HG02763 (cell line): Measurements from ENCODE around the gene CEP20.
A peak's percentile ranks its signal among the peaks of the same experiment; 100 is the strongest.
"Not testable (repeated sequence)": the region's sequence is repeated elsewhere in the genome, so short reads cannot be mapped to it uniquely, and the experiment has no call there.

ENCODE experiments used
- ATAC-seq: cut with Tn5 transposase; IDR thresholded peaks from one replicate; pipeline ENCODE4 v1.9.1; 2021; ENCODE audit warnings: mild to moderate bottlenecking, moderate library complexity; ENCODE audit not compliant: unreplicated experiment

CEP20 gene

DNA sequence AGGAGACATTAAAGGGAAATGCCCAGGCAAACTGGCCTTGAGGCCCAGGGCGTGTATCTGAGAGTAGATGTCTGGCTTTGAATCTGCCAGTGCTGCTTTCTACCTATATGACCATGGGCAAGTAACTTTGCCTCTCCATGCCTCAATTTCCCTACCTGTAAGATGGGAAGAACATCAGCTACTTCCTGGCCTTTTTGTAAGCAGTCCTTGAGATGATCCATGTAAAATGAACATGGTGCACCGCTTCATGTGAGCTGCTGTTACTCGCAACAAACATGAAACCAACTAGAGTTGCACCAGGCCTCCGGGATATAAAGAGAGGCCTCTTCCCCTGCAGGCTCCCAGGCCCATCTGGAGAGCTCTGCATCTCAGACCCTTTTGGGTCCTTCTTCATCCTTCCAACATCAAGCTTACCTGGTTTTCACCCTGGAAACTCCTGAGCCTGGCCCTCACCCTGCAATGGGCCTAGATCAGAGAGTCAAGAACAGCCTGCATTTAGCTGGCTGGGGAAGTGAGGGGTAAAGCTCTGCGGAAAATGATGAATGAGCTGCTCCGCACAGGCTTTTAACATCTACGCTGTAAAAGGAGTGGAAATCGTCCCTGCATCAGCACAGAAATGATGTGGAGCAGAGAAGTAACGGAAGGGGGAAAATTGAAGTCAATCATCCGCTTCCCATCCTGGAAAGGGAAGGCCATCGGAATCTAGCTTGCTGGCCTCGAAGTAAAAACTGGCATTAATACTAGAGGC, 29.3 kb downstream of the CEP20 start:
- ATAC-seq, result no peak

DNA sequence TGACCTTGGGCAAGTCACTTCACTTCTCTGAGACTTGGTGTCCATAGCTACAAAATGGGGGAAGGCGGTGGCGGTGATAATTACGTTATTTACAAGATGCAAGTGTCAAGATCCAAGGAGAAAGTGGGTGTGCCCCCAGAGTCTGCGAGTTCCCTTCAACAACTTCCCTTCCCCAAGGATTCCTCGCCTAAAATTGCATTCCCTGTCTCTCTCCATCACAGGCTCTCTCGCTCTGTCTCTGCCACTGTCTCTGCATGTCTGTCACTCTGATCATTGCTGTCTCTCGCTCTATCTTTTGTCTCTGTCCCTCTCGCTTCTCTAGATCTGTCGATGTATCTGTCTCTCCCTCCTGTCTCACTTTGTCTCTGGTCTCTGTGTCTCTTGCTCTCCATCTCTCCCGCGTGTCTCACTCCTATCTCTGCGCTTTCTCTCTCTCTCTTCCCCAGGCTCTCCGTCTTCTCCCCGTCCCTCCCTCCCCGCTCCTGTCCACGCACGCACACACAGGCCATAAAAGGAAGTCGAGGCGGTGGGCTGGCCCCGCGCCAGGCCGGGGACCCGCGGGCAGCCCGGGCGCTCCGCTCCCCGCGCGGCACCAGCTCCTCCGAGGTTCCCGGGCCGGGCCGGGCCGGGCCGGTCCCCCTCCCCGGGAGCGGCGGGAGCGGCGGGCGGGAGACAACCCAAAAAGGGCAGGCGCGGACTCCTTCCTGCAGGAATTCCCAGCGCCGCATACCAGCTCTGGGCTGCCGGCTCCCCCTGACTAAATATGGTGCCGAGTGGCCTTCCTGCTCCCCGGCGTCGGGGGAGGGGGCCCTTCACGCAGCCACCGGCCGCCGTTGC, 30.5 kb downstream of the CEP20 start:
- no peak for ATAC-seq

DNA sequence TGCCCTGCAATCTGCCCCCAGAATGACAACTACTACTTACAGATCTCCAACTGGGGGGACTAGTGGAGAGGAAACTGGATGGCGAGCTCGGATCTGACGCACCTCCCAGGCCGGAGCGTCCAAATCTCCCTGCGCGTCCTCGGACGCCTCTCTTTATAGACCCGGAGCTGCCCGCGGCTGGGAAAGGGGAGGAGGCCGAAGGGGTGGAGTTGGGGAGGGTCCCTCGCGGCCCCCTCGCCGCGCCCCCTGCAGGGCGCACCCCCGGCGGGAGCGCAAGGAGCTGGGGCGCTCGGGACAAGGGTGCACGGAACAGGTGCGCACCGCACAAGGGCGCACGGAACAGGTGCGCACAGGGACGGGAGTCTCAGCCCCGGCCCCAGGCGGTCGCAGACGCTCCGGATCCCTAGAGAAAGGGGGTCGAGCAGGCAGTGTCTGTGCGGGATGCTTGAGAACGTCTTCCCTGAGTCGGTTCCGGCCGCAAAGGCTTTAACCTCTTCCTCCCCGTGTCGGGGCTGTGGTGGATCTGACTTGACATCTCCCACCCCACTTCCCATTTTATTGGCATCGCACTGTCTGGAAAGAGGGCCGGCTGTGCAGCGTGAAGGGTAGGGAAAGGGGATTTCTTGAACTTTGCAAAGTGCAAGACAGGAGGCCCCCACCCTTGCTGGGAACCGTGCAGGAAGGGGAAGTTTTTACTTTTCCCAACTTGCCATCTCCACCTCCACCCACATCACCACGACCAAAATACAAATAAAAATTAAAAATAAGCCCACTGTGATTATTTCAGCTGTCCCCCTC, 31.3 kb downstream of the CEP20 start, which contains the start of gene MYH11:
TSS of gene MYH11 (minus strand) at position 128 of the 798 bp plus-strand sequence. CDS start 18,776 bp downstream, outside the sequence.
- no peak for ATAC-seq

DNA sequence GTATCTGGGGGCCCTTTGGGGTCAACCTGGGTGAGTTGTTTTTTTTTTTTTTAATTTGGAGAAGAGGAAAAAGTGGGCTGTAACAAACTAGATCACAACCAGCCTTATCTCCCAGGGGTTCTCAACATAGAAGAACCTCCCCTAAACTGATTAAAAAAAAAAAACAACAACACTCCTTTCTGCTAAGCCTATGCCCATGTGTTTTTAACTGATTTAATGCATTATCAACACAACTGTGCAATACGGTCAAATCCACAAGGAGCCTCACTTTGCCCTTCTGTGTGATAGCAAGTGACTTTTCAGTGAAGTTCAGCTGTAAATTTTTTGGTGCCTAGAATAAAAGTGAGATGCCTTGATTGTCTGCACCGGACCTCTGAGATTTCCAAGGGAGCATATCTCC, 32.2 kb downstream of the CEP20 start:
- no peak for ATAC-seq

DNA sequence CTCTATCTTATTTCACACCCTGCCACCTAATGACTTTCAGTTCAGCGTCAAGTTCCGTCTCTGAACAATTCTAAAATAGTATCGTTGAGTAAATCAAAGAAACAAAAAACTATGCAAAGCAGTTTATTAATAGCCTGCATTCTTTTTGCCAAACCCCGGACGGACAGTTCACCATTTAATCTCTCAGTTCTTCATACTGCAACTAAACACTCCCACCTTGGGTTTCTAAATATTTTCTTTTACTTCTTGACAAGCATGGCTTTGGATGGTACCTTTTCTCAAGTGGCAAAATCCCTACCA, 32.7 kb downstream of the CEP20 start:
- ATAC-seq, result peak; percentile 52

DNA sequence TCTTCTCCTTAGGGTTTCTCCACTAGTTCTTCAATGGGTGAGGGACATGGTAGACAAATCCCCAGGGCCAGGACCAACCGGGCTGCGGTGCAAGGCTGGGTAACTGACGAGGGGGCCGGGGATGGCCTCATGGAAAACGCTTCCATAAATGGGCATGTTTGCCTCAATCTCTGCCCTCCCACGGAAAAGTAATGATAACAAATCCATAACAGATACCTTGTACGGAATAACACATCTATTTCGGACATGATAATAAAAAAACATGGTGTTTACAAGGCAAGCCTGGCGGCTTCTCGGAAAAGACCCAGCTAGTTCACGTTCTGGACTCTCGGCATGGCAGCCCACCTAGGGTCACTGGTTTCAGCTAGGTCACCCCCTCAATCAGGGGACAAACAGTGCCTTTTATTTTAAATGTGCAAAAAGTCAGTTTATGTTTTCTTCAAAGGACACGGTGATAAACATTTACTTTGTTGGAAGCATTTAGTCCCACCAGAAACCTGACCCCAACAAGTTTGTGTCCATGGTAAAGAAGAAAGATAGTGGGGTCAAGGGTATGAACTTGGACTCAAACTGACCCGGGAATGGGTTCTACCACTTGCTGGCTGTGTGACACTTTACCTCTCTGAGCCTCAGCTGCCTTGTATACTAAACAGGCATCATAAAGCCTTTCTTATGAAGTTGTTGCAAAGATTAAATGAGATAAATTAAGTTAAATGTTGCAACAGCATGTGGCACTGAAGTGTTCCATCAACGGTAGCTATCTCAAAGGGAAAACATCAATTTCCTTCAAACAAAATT, 33.3 kb downstream of the CEP20 start:
- ATAC-seq, result no peak

DNA sequence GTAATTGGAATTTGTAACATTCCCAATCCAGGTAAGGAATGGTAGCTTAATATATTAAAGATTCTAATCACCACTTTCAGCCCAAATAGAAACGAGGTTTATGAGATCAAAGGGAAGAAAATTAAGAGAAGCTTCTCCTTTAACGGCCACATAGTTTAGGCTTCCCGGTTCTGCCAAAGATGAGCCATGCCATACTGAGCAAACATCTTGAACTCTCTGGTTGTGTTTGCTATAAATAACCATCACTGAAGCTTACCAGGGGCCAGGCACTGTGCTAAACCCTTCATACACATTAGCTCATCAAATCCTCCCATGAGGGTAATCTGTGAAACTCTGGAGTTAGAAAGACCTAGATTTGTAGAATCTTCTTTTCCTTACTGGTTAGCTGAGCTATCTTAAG, 34.3 kb downstream of the CEP20 start:
- ATAC-seq, result no peak

DNA sequence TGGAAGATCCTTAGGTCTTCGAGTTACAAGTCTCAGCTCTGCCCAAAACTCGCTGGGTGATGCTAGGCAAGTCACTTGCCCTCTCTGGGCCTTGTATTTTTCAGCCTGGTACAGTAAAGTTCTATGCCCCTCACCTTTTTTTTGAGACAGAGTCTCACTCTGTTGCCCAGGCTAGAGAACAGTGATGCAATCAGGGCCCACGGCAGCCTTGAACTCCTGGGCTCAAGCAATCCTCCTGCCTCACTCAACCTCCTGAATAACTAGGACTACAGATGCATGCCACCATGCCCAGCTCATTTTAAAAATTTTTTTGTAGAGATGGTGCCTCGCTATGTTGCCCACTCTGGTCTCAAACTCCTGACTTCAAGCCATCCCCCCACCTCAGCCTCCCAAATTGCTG, 35.4 kb downstream of the CEP20 start:
- ATAC-seq, result no peak

DNA sequence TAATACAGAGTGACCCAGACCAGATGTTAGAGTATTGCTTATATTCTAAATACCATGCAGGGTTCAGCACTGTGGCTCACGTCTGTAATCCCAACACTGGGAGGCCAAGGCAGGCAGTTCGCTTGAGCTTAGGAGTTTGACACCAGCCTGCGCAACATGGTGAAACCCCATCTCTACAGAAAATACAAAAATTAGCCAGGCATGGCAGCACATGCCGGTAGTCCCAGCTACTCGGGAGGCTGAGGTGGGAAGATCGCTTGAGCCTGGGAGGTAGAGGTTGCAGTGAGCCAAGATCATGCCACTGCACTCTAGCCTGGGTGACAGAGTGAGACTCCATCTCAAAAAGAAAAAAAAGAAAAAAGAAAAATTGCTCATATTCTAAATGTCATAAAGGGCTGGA, 37.8 kb downstream of the CEP20 start:
- ATAC-seq, result not testable (repeated sequence)

DNA sequence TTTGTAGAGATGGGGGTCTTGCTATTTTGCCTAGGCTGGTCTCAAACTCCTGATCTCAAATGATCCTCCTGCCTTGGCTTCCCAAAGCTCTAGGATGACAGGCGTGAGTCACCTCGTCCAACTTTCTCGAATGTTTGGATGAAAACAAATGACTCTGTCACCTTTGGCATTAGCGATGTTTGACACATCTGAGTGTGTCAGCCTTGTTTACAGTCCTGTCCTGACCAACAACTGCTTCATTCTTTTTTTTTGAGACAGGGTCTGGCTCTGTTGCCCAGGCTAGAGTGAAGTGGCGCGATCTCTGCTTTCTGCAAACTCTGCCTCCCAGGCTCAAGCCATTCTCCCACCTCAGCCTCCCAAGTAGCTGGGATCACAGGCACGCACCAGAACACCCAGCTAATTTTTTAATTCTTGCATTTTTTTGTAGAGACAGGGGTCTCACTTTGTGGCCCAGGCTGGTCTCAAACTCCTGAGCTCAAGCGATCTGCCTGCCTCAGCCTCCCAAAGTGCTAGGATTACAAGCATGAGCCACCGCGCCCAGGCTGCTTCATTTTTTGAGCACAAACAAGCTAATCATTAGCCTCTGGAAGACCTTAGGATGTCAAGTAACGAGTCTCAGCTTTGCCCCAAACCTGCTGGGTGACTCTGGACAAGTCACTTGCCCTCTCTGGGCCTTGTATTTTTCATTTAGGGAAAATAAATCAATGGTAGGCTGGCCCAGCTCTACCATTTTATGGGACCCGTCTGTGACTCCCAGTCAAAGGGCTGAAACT, 39.0 kb downstream of the CEP20 start:
- no peak for ATAC-seq

DNA sequence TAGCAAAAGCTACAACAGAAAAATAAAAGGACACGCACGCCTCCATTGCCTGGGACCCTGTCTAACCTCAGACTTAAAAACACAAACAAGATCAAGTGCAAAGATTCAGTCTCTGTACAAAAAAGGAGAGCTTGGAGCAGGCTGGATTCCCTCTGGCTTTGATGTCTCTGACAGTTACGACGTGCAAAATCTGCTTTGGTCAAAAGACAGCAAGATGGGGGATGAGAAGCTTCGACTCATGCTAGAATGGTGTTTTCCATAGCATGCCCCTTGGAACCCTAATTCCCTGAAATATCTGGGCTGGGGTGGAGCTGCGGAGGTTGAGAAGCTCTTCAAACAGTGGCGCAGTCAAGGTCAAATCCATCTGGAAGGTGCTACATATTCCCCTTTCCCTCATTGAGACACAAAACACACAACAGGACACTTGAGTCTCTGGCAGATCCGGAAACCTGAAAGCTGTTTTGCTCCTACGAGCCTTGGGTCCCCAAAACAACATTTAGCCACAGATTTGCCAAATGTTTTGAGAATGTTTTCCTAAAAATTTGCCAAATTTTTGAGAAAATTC, 40.7 kb downstream of the CEP20 start:
- no peak for ATAC-seq

DNA sequence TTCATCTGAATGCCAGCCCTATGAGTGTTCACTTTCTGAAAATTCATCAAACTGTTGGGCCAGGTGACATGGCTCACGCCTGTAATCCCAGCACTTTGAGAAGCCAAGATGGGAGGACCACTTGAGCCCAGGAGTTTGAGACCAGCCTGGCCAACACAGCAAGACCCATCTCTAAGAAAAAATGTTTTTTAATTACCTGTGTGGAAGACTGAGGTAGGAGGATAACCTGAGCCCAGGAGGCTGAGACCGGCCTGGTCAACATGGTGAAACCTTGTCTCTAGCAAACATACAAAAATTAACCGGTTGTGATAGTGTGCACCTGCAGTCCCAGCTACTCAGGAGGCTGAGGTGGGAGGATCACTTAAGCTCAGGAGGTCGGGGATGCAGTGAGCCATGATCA, 41.9 kb downstream of the CEP20 start:
- ATAC-seq, result no peak

DNA sequence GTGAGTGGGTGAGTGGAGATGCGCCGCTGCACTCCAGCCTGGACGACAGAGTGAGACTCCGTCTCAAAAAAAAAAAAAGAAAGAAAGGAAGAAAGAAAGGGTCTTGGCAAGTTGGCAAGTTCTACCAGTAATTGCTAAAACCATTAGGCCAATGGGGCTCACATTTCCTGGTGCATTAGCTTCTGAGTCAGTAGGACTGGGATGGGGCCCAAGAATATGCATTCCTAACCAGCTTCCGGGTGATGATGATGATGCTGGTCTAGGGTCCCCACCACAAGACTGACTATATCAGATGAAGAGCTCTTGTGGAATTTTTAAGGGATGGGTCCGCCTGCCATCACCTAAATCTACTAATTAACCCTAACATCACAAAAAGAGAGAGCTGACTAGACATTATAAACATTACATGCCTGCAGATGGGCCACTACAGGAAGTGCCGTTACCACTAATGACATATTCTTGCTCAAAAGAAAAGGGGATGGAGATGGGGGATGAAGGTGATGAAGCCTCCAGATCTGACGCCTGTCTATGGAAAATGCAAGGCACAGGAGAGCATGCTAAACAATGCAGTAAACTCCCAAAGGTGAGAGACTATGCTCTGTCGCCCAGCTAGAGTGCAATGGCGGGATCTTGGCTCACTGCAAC, 44.6 kb downstream of the CEP20 start:
- no peak for ATAC-seq

DNA sequence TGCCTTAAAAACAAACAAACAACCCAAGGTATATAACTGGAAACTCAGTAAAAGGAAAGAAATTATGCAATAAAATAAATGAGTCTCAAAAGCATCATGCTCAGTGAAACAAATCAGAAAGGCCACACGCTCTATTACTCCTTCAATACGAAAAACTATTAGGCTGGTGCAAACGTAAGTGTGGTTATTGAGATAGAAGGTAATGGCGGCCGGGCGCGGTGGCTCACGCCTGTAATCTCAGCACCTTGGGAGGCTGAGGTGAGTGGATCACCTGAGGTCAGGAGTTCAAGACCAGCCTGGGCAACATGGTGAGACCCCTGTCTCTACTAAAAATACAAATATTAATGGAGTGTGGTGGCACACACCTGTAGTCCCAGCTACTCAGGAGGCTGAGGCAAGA, 49.2 kb downstream of the CEP20 start:
- ATAC-seq, result not testable (repeated sequence)

DNA sequence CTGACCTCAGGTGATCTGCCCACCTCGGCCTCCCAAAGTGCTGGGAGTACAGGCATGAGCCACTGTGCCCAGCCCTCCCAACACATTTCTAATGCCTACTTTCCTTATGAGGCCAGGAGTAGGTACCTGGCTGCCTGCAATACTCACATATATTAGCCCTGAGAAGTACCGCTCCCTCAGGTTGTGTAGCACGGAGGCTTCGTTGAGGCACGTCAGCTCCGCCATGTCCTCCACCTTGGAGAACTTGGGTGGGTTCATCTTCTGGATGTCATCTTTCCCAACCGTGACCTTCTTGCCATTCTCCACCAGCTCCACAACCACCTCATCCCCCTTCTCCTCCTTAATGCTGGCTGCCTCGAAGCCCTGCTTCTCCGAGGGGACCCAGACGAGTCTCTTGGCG, 50.6 kb downstream of the CEP20 start:
- ATAC-seq, result no peak

DNA sequence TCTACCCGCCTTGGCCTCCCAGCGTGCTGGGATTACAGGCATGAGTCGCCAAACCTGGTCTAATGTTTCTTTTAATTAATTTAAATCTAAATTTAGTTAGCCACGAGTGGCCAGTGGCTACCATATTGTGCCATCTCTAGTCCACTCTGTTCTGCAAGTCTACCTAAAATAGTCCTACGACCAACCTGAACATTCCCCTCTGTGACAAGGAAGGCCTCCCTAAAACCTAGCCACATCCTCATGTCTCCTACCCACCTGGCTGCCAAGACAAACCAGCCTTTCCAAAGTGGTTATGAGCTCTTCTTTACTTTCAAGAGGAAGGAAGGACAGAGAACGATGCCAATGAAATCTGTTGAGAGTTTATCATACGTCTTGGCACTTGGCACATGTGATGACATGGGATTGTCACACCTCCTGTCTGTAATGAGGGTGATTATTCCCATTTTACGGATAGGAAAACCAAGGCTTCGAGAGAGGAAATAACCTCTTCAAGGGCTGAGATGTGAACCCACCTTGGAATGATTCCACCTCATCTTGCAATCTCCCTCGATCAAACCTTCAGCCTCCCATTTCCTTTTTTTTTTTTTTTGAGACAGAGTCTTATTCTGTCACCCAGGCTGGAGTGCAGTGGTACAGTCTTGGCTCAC, 51.3 kb downstream of the CEP20 start:
- no peak for ATAC-seq

DNA sequence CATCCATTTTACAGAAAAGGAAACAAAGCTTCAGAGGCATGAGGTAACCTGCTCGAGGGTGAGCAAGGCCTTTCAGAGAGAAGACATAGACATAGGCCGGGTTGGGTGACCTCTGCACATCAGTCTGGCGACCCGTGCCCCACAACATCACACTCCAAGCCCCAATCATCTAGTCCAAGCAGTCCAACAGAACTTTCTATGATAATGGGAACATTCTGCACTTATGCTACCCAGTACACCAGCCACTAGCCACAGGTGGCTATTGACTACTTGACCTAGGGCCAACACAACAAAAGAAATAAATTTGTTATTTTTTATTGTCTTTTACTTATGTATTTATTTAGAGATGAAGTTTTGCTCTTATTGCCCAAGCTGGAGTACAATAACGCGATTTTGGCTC, 52.3 kb downstream of the CEP20 start:
- no peak for ATAC-seq

DNA sequence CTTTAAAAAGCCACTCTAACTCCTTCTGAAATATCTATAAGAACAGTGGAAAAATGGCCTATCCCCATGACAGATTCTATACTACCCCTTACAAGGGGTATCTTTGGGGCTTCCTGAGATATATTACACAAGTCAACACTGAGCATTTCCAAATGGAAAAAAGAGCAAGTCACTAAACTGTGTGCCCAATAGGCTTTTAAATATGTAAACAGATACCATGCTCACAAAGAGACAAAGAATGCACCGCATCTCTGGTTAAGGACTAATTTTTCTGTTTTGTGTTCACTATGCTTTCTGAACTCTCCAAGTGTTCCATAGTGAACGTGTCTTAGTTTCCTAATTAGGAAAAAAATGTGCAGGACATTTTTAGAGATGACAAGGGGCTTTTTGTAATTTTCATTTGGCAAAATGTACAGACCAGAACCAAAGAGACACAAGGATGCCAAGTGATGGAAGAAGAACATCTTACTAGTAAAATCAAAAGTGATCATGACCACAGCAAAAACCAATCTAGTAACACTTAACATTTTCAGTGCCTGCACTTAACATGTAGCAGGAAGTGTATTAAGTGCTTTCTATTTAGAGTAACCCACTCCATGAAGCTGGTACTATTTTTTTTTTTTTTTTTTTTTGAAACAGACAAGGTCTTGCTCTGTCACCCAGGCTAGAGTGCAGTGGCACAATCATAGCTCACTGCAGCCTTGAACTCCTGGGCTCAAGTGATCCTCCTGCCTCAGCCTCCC, 53.1 kb downstream of the CEP20 start:
- no peak for ATAC-seq
